HepG2 (cell line): ENCODE results near the gene CDHR3. TPM values are rescaled to one million over a fixed set of nuclear protein-coding genes. Genes with fewer than 3 reads are reported as not detected.

Source experiments
- ATAC-seq: fragments of 200-7000 bp; cut with Tn5 transposase; 3 replicates; pipeline ENCODE4 v1.9.1; 2020; ENCODE audit warnings: mild to moderate bottlenecking, moderate library complexity
- BruUV-seq: library from RNA; stranded (reverse); fragments of 400-500 nt; replicated peaks from 2 replicates; lab custom pipeline; 2021; lab: Mats Ljungman, UMichigan
- CTCF ChIA-PET: fragments of 300-600 bp; formaldehyde crosslinking; extraction: SDS; loops from one replicate; lab custom pipeline; 2021; ENCODE audit warnings: low total read pairs, inconsistent platforms, low intra/inter-chr PET ratio; lab: Yijun Ruan, JAX
- POLR2A ChIA-PET: fragments of 350-600 bp; sonication (Branson Sonifier 250); formaldehyde crosslinking; loops from one replicate; lab custom pipeline; 2020; ENCODE audit warnings: antibody characterized with exemption, inconsistent platforms; lab: Yijun Ruan, JAX
- DNase-seq: peaks from one replicate; pipeline ENCODE4 v3.0.0-alpha.2; 2015; ENCODE audit warnings: low spot score
- FAIRE-seq: peaks from 3 replicates; lab custom pipeline; 2011; peaks lifted over from hg19 to GRCh38; lab: Jason Lieb, UNC
- H2AFZ ChIP-seq: one replicate; pipeline ENCODE4 v1.6.1; 2011; ENCODE audit warnings: low read length, inconsistent platforms
- H3K27ac ChIP-seq: fragments of 300-600 bp; 3 replicates; pipeline ENCODE4 v1.8.0; 2011; ENCODE audit warnings: mixed run types, mild to moderate bottlenecking, mixed read lengths, low read length, inconsistent platforms; ENCODE audit not compliant: insufficient read depth; ENCODE audit errors: extremely low read length
- H3K27me3 ChIP-seq, 2 experiments: fragments of 200-600 bp in 1 of 2; 2 replicates in 1 of 2; 3 replicates in 1 of 2; pipeline versions ENCODE4 v1.6.0 to v1.8.0; 2011; ENCODE audit warnings: low read length in 2 of 2, mild to moderate bottlenecking in 2 of 2, moderate library complexity in 2 of 2, inconsistent platforms in 1 of 2; ENCODE audit not compliant: insufficient read depth in 2 of 2, control insufficient read depth in 1 of 2
- H3K36me3 ChIP-seq, 2 experiments: fragments of 200-600 bp in 1 of 2; replicated peaks in 1 of 2; 2 replicates in 1 of 2; 3 replicates in 1 of 2; pipeline versions ENCODE4 v1.5.1 to v1.8.0; 2011; ENCODE audit warnings: low read length in 2 of 2, inconsistent platforms in 1 of 2; ENCODE audit not compliant: insufficient read depth in 2 of 2, control insufficient read depth in 1 of 2
- H3K4me1 ChIP-seq: 2 replicates; pipeline ENCODE4 v1.5.1; 2012; ENCODE audit warnings: low read length, inconsistent platforms; ENCODE audit not compliant: insufficient read depth
- H3K4me2 ChIP-seq: 2 replicates; pipeline ENCODE4 v1.6.0; 2011; ENCODE audit warnings: low read depth, low read length, inconsistent platforms
- H3K4me3 ChIP-seq, 3 experiments: fragments of 200-600 bp in 1 of 3; sonication (generic), shearing (Covaris generic) in 1 of 3; replicated peaks in 1 of 3; 2 replicates each; pipeline ENCODE4 v1.5.1; 2011 to 2016; ENCODE audit warnings: low read length in 3 of 3, inconsistent platforms in 2 of 3, low read depth in 2 of 3, mild to moderate bottlenecking in 2 of 3, control low read depth in 1 of 3, mixed read lengths in 1 of 3; ENCODE audit not compliant: insufficient read depth in 1 of 3
- H3K79me2 ChIP-seq: one replicate; pipeline ENCODE4 v1.6.1; 2011; ENCODE audit warnings: low read length, inconsistent platforms; ENCODE audit not compliant: insufficient read depth
- H3K9ac ChIP-seq: 2 replicates; pipeline ENCODE4 v1.6.0; 2011; ENCODE audit warnings: mild to moderate bottlenecking, low read depth, low read length, inconsistent platforms; ENCODE audit not compliant: insufficient read depth
- H3K9me3 ChIP-seq: 2 replicates; pipeline ENCODE4 v1.5.1; 2012; ENCODE audit warnings: mild to moderate bottlenecking, low read length
- H4K20me1 ChIP-seq: 2 replicates; pipeline ENCODE4 v1.6.0; 2011; ENCODE audit warnings: inconsistent platforms, mild to moderate bottlenecking, low read length, moderate library complexity; ENCODE audit not compliant: insufficient read depth
- ZNF569 ChIP-seq: sonication (generic); formaldehyde crosslinking; IDR thresholded peaks from 2 replicates; pipeline ENCODE4 v1.5.0; 2020; ENCODE audit warnings: mild to moderate bottlenecking, missing genetic modification reagents, moderate library complexity, borderline replicate concordance
- WGBS: methylation state at CpG from one replicate; pipeline ENCODE4 v1.1.6; 2017; ENCODE audit warnings: low lambda C conversion rate; 5-methylcytosine and 5-hydroxymethylcytosine counted together
- in situ Hi-C: cut with HindIII; loops from 2 replicates; pipeline ENCODE4 v1.10.0; 2017; ENCODE audit warnings: low pct_unique_long_range_greater_than_20kb; ENCODE audit not compliant: extremely low pct_ligation_motif_present
- intact Hi-C: fragments of 100-400 bp; cut with micrococcal nuclease; formaldehyde crosslinking; loops from one replicate; pipeline ENCODE4 v1.10.0; 2022; ENCODE audit not compliant: unreplicated experiment
- polyA plus RNA-seq, 8 experiments: library from polyadenylated mRNA; depleted of rRNA in 3 of 8; stranded (reverse) in 7 of 8; unstranded in 1 of 8; fragments of >200 nt; fragmentation: Illumina TruSeq in 4 of 8; extraction: Trizol in 4 of 8; gene quantifications; 2 replicates each; pipeline versions ENCODE4 v1.2.1 to v1.2.3, GENCODE V29; 2011 to 2016; ENCODE audit warnings: low read depth in 4 of 8, missing spikeins in 1 of 8, mixed read lengths in 1 of 8; ENCODE audit not compliant: insufficient read depth in 1 of 8
- total RNA-seq, 5 experiments: library from RNA; depleted of rRNA; stranded (reverse); fragments of >200 nt; fragmentation: Illumina TruSeq; extraction: Trizol; gene quantifications; 2 replicates each; pipeline ENCODE4 v1.2.3, GENCODE V29; 2016; ENCODE audit warnings: low read depth in 1 of 5
- TF ChIP-seq, protein P1 (sequence below): sonication (generic); formaldehyde crosslinking; IDR thresholded peaks from 2 replicates; pipeline ENCODE4 v1.4.0; 2020; ENCODE audit warnings: missing genetic modification reagents
- TF ChIP-seq, protein P2 (sequence below): sonication (generic); formaldehyde crosslinking; IDR thresholded peaks from 2 replicates; pipeline ENCODE4 v1.4.0; 2020; ENCODE audit warnings: missing genetic modification reagents

Gene CDHR3
- total and polyA plus RNA-seq, 2 of the 13 experiments (the other 11 are each of a cell fraction or from before 2014, with no cell fraction given) = 6.5 to 11.8 TPM

DNA sequence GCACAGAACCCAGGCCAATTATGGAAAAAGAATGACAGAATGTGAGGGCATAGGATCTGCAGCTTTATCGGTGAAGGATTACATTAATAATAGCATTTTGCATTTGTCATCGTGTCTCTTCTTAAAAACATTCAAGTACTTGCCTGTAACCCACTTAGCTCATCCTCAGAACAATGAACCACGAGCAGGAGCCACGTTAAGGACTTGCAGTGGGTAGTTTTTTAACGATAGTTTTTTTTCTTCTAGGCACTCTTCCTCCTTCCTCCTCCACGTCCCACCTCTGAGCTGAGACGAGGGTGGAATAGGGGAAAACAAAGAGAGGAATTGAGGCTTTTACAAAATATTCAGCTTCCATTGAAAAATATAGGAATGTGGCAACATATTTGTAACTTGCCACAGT lies 27.1 kb downstream of the CDHR3 start (continued):
- TF ChIP-seq, protein P1, sequence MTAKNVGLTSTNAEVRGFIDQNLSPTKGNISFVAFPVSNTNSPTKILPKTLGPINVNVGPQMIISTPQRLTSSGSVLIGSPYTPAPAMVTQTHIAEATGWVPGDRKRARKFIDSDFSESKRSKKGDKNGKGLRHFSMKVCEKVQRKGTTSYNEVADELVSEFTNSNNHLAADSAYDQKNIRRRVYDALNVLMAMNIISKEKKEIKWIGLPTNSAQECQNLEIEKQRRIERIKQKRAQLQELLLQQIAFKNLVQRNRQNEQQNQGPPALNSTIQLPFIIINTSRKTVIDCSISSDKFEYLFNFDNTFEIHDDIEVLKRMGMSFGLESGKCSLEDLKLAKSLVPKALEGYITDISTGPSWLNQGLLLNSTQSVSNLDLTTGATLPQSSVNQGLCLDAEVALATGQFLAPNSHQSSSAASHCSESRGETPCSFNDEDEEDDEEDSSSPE (CRISPR knock-in tag) = no peak
- TF ChIP-seq, all 625 proteins: peak for 0

DNA sequence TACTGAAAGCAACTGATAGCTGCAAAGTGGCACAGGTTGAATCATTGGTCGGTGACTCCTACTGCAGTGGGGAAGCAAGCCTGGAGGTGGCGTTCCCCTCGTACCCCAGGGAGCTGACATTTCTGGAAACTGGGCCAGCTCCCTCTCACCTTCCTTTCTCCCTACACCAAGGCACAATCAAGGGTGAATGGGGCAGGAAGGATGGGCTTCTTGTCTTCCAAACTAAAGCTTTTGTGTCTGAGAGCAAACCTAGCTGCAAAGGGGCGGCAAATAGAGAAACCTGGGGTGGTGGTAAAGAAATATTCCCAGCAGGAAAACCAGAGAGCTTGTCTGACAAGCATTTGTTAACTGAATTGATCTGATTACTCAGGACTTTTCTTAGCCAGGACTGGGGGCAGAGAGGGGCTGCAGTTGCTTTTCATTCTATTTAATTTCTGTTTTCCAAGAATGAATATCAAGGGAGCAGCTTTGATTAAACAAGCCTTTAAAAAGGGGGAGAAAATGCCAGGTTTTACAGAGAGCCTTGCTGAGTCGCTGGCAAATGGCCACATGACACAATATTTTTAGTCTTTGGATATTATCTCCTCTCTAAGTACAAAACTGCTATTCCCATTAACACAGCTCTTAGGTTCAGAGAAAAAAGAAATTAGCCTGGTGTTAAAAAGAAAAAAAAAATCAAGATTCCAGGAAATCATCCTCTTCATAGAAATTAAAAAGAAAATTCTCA lies 27.8 kb downstream of the CDHR3 start:
- no peak for TF ChIP-seq ZNF569
- TF ChIP-seq, protein P2, sequence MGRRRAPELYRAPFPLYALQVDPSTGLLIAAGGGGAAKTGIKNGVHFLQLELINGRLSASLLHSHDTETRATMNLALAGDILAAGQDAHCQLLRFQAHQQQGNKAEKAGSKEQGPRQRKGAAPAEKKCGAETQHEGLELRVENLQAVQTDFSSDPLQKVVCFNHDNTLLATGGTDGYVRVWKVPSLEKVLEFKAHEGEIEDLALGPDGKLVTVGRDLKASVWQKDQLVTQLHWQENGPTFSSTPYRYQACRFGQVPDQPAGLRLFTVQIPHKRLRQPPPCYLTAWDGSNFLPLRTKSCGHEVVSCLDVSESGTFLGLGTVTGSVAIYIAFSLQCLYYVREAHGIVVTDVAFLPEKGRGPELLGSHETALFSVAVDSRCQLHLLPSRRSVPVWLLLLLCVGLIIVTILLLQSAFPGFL (CRISPR knock-in tag) = no peak
- TF ChIP-seq, all 625 proteins: peak for 0
- FAIRE-seq = no peak
- Histone ChIP-seq H3K36me3 (no peaks in the 10 kb centered on the region), H2AFZ (no peak overlapping the region), H3K27me3 (no peaks in the 10 kb centered on the region), H4K20me1 (no peaks in the 10 kb centered on the region), H3K79me2 (no peaks in the 10 kb centered on the region), H3K27ac (no peak overlapping the region), H3K4me3 (no peak overlapping the region), H3K9me3 (no peaks in the 10 kb centered on the region), H3K4me2 (no peak overlapping the region), H3K9ac (no peak overlapping the region), H3K4me1 (peaks cover 16% of the 10 kb centered on the region; the same call in 1 of the 2 replicates)
- ChIA-PET CTCF (no interaction called here), POLR2A (no interaction called here)
- no TSS peak for BruUV-seq
- WGBS = 73% methylated on average over 5 of the region's 5 CpGs
- no peak for ATAC-seq
- intact Hi-C loops = no loop called here
- in situ Hi-C loops = no loop called here
- DNase-seq = no peak
